ENCODE data around the gene NUDT9. TPM values are rescaled to one million over a fixed set of nuclear protein-coding genes. Genes with fewer than 3 reads are reported as not detected.
"Not testable (repeated sequence)": the region's sequence is repeated elsewhere in the genome, so short reads cannot be mapped to it uniquely, and the experiment has no call there.

The NUDT9 gene
- total RNA-seq, result 43.9 TPM
- long read RNA-seq, transcript NUDT9-201 (8 exons, 1,701 nt), result major isoform, 68 of 78 reads
- long read RNA-seq, partial matches to known transcripts, result 1 of 78 reads
- long read RNA-seq, other reads (novel, unspliced or antisense), result 5 of 78 reads

DNA sequence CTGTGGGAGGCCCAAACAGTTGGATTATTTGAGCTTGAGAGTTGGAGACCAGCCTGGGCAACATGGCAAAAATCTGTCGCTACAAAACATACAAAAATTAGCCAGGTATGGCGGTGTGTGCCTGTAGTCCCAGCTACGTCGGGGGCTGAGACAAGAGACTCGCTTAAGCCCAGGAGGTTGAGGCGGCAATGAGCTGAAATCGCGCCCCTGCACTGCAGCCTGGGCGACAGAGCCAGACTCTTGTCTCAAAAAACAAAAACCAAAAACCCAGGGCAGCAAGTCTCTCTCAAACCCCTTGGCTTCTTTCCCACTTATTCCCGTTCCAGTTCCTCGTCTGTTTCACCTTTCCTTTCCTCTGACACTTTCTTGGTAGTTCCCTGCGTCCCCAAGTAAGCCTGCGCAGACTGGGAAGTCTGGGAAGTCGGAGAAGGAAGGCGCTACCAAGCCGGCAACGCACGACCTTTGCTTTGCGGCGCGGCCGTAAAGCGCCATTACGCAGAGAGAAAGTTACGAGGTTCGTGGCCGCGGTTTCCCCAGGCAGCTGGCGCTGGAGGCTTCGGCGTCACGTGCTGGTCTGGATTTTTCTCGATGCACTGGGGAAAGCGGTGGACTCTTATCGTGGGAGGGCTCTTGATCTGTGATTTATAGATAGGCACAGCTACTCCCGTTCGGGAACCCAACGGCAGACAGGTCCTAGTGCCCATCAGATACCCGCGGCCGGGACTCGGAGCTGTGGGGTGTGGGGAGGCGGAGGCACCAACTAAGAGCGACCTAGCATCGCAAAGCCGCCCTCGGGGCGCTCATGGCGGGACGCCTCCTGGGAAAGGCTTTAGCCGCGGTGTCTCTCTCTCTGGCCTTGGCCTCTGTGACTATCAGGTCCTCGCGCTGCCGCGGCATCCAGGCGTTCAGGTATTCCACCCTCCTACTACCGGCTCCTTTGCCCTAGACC is at the start of gene NUDT9:
NUDT9 (plus strand) TSS at position 470 of the 949 bp plus-strand sequence; CDS start at position 803, 333 bp downstream.
- TF ChIP-seq, protein P1, sequence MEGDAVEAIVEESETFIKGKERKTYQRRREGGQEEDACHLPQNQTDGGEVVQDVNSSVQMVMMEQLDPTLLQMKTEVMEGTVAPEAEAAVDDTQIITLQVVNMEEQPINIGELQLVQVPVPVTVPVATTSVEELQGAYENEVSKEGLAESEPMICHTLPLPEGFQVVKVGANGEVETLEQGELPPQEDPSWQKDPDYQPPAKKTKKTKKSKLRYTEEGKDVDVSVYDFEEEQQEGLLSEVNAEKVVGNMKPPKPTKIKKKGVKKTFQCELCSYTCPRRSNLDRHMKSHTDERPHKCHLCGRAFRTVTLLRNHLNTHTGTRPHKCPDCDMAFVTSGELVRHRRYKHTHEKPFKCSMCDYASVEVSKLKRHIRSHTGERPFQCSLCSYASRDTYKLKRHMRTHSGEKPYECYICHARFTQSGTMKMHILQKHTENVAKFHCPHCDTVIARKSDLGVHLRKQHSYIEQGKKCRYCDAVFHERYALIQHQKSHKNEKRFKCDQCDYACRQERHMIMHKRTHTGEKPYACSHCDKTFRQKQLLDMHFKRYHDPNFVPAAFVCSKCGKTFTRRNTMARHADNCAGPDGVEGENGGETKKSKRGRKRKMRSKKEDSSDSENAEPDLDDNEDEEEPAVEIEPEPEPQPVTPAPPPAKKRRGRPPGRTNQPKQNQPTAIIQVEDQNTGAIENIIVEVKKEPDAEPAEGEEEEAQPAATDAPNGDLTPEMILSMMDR (IDR thresholded peaks at IDR 0.05), result no peak
- H3K4me3 ChIP-seq, result peak within 1 kb of the TSS; percentile 94
- peaks cover 30% of the 10 kb centered on the region for H3K4me1 ChIP-seq
- H3K36me3 ChIP-seq, result no peaks in the 10 kb centered on the region
- ATAC-seq (peak; percentile 98), DNase-seq (peak; percentile 98)
- H3K27me3 ChIP-seq, result no peaks in the 10 kb centered on the region
- H3K27ac ChIP-seq, result peak within 1 kb of the TSS; percentile 96
- intact Hi-C loops (cut with DNase I), result no loop called here
- no peaks in the 10 kb centered on the region for H3K9me3 ChIP-seq

DNA sequence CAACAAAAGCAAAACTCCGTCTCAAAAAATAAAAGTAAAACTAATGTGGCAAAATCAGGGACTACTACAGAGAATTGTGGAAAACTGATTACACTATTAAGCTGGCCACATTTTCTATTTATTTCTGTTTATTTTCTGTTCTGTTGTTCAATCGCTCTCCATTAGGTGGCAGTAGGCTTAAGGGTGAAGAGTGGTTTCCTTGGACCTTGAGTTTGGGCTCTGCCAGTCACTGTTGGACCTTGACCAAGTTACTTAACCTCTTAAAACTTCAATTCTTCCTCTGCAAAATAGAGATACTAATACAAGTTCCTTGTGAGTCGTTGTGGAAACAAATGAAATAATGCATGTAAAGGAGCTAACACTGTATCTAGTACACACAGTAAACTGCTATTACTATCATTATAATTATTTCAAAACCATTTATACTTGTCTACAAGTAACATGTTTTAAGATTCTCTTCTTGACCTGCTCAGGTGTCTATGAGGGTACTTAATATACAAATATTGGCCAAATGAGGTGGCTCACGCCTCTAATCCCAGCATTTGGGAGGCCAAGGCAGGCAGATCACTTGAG is 46.6 kb upstream of the NUDT9 start:
- no peak overlapping the region for H3K4me3 ChIP-seq
- DNase-seq (no peak), ATAC-seq (peak; percentile 94)
- no peaks in the 10 kb centered on the region for H3K27me3 ChIP-seq
- TF ChIP-seq, protein P1 (IDR thresholded peaks at IDR 0.05), result peak; percentile 76
- H3K36me3 ChIP-seq, result peaks cover 62% of the 10 kb centered on the region
- H3K27ac ChIP-seq, result peak overlapping the region; percentile 20
- H3K9me3 ChIP-seq, result no peaks in the 10 kb centered on the region
- no peaks in the 10 kb centered on the region for H3K4me1 ChIP-seq
- intact Hi-C loops (cut with DNase I), result loop anchor here (10.0 kb wide), 1 partner anchor 89 kb away; no protein-coding TSS in a partner anchor

GRCh38 chr4:87377816-87378215 is 44.6 kb upstream of the NUDT9 start:
- Histone ChIP-seq H3K4me1 (no peaks in the 10 kb centered on the region), H3K27ac (no peak overlapping the region), H3K4me3 (no peak overlapping the region), H3K9me3 (no peaks in the 10 kb centered on the region), H3K27me3 (no peaks in the 10 kb centered on the region), H3K36me3 (peaks cover 56% of the 10 kb centered on the region)
- no peak for DNase-seq
- intact Hi-C loops (cut with DNase I), result loop anchor here (10.0 kb wide), 1 partner anchor 87 kb away; no protein-coding TSS in a partner anchor
- TF ChIP-seq, protein P1 (IDR thresholded peaks at IDR 0.05), result no peak
- ATAC-seq, result no peak

- H3K27me3 ChIP-seq, result no peaks in the 10 kb centered on the region
- no peak overlapping the region for H3K4me3 ChIP-seq
- intact Hi-C loops (cut with DNase I), result no loop called here
- no peak overlapping the region for H3K27ac ChIP-seq
- peaks cover 37% of the 10 kb centered on the region for H3K36me3 ChIP-seq
- TF ChIP-seq, protein P1 (IDR thresholded peaks at IDR 0.05), result no peak
- H3K9me3 ChIP-seq, result no peaks in the 10 kb centered on the region
- no peak for DNase-seq
- peaks cover 4% of the 10 kb centered on the region for H3K4me1 ChIP-seq
- no peak for ATAC-seq
Observed at GRCh38 chr4:87382116-87382515, 40.3 kb upstream of the NUDT9 start.

DNA sequence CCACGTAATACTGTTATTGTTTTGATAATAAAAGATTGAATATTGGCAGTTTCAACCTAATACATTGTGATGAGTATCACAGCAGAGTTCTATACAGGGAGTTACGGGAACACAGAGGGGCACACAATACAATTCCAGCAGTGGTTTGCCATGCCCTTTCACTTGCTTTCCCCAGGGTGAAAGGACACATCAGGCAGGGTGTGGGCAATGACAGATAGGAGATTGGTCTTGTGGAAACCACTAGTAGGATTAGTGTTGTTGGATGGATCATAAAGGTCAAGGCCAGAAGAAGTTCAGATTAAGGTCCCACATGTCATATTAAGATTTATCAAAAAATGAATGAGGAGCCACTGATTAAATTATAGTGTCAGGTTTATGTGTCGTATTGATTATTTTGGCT is 39.4 kb upstream of the NUDT9 start:
- Histone ChIP-seq H3K4me3 (no peak overlapping the region), H3K36me3 (peaks cover 31% of the 10 kb centered on the region), H3K27ac (no peak overlapping the region), H3K4me1 (peaks cover 11% of the 10 kb centered on the region), H3K9me3 (no peaks in the 10 kb centered on the region), H3K27me3 (no peaks in the 10 kb centered on the region)
- intact Hi-C loops (cut with DNase I), result no loop called here
- DNase-seq (no peak), ATAC-seq (no peak)
- TF ChIP-seq, protein P1 (IDR thresholded peaks at IDR 0.05), result no peak

DNA sequence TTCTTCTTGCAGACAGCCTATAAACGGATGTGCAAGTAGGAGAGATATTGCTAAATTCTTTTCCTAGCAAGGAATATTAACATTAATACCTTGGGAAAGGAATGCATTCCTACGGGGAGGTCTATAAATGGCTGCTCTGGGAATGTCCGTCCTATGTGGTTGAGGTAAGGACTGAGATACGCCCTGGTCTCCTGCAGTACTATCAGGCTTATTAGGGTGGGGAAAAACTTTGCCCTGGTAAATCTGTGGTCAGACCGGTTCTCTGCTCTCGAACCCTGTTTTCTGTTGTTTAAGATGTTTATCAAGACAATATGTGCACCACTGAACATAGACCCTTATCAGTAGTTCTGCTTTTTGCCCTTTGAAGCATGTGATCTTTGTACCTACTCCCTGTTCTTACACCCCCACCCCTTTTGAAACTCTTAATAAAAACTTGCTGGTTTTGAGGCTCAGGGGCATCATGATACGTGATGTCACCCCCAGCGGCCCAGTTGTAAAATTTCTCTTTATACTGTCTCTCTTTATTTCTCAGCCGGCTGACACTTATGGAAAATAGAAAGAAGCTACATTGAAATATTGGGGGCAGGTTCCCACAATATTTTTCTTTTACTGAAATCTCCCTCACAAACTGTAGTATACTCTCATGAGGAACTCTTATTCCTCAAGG is 37.8 kb upstream of the NUDT9 start:
- H3K4me3 ChIP-seq; H3K9me3 ChIP-seq; intact Hi-C loops (cut with DNase I); H3K27me3 ChIP-seq; DNase-seq; ATAC-seq; H3K27ac ChIP-seq: not testable (repeated sequence)
- peaks cover 23% of the 10 kb centered on the region for H3K4me1 ChIP-seq
- peaks cover 22% of the 10 kb centered on the region for H3K36me3 ChIP-seq

All from upper lobe of right lung (tissue), 1 donor.